ENCODE measurements around the gene ART3.

- TF ChIP-seq CTCF (IDR thresholded peaks at IDR 0.05) (no peak), POLR2AphosphoS5 (IDR thresholded peaks at IDR 0.05; ENCODE audit: low read depth, low read length) (no peak), SMC3 (IDR thresholded peaks at IDR 0.05; ENCODE audit: low read depth, low read length) (no peak), GABPA (IDR thresholded peaks at IDR 0.05; ENCODE audit: low read depth) (no peak), YY1 (IDR thresholded peaks at IDR 0.05; ENCODE audit: low read depth) (no peak), RAD21 (IDR thresholded peaks at IDR 0.05; ENCODE audit: low read length) (no peak)
These were observed 16.2 kb upstream of the ART3 start for GRCh38 chr4:76058302-76058701.

Data from SK-N-SH (cell line).